HAP-1 (cell line): ENCODE results near the gene POLG2.
"Not testable (repeated sequence)": the region's sequence is repeated elsewhere in the genome, so short reads cannot be mapped to it uniquely, and the experiment has no call there.

ENCODE experiments used
- DNase-seq, 2 experiments: peaks; one replicate each; pipeline ENCODE4 v3.0.0-alpha.2; 2016 to 2020; ENCODE audit warnings: low spot score in 2 of 2
- H3K27me3 ChIP-seq: fragments of 250-450 bp; sonication (Bioruptor Pico); 2 replicates; pipeline ENCODE4 v1.5.1; 2020; ENCODE audit warnings: low read depth, mild to moderate bottlenecking, moderate library complexity
- H3K36me3 ChIP-seq: fragments of 250-450 bp; sonication (Bioruptor Pico); replicated peaks from 2 replicates; pipeline ENCODE4 v1.5.1; 2020; ENCODE audit warnings: mild to moderate bottlenecking
- H3K4me1 ChIP-seq: fragments of 250-450 bp; sonication (Bioruptor Pico); 2 replicates; pipeline ENCODE4 v1.5.1; 2020; ENCODE audit warnings: mild to moderate bottlenecking
- H3K4me3 ChIP-seq: fragments of 250-450 bp; sonication (Bioruptor Pico); 2 replicates; pipeline ENCODE4 v1.5.1; 2020; ENCODE audit warnings: mild to moderate bottlenecking, moderate library complexity
- H3K9me3 ChIP-seq: fragments of 250-450 bp; sonication (Bioruptor Pico); 2 replicates; pipeline ENCODE4 v1.5.1; 2020; ENCODE audit warnings: mild to moderate bottlenecking, moderate library complexity
- in situ Hi-C: fragments of 300-500 bp; cut with MboI; formaldehyde crosslinking; loops from 3 replicates; pipeline ENCODE4 v1.14.3; 2020; ENCODE audit warnings: low sequenced_read_pairs, inconsistent platforms, mixed read lengths

POLG2 gene

DNA sequence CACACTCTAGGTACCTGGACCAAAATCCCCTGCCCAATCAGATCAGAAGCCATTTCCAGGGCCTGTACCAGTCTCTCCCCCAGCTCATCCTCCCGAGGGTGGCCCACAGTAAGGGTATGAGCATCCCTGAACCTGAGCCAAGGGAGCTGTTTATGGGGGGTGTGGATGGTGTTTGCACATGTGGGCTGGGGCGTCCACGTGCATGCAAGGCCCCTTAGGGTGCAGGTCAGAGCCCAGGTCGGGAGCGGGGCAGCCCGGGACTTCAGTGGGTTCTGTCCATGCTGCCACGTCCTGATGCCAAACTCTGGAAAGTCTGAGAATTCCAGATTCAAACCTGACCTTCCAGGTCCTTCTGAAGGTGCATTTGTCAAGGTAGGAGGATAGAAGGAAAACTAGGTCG, 38.1 kb downstream of the POLG2 start:
- Histone ChIP-seq H3K4me3 (no peak overlapping the region), H3K4me1 (no peaks in the 10 kb centered on the region), H3K36me3 (no peaks in the 10 kb centered on the region), H3K9me3 (no peaks in the 10 kb centered on the region), H3K27me3 (no peaks in the 10 kb centered on the region)
- in situ Hi-C loops: no loop called here
- DNase-seq: no peak

- H3K9me3 ChIP-seq: no peaks in the 10 kb centered on the region
- H3K36me3 ChIP-seq: no peaks in the 10 kb centered on the region
- H3K4me3 ChIP-seq: no peak overlapping the region
- no peaks in the 10 kb centered on the region for H3K27me3 ChIP-seq
- DNase-seq: no peak
- in situ Hi-C loops: no loop called here
- no peaks in the 10 kb centered on the region for H3K4me1 ChIP-seq
Measured at GRCh38 chr17:64457156-64457555, 39.7 kb downstream of the POLG2 start.

DNA sequence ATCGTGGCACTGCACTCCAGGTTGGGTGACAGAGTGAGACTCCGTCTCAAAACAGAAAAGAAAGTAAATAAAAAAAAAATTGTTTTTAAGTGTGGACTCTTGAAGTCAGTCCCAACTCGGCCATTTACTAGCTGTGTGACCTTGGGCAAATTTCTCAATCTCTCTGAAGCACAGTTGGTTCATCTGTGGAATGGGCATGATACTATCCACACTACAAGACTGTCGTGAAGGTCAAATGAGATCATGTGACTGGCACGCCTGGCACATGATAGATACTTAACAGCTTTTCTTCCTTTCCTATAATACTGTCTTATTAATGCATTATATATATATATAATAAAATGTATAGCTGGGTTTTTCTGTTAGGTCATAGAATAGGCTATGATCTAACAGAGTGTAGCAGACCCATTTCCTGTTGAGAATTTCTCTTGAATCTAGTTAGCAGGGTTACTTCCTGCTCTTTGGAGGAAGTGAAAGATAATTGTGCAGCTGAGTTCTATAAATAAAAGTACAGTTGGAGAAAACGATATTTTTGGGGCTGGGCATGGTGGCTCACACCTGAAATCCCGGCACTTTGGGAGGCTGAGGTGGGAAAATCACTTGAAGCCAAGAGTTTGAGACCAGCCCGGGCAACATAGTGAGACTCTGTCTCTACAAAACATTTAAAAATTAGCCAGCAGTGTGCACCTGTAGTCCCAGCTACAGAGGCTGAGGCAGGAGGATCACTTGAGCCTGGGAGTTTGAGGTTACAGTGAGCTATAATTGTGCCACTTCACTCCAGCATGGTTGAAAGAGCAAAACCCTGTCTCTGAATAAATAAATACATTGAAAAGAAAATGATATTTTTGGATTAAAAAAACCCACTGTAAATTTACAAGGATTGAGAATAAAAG, 40.6 kb downstream of the POLG2 start:
- in situ Hi-C loops: no loop called here
- H3K9me3 ChIP-seq: no peaks in the 10 kb centered on the region
- no peaks in the 10 kb centered on the region for H3K4me1 ChIP-seq
- no peak overlapping the region for H3K4me3 ChIP-seq
- H3K27me3 ChIP-seq: no peaks in the 10 kb centered on the region
- no peaks in the 10 kb centered on the region for H3K36me3 ChIP-seq
- DNase-seq: no peak

GRCh38 chr17:64449545-64449944, 47.3 kb downstream of the POLG2 start:
- in situ Hi-C loops: no loop called here
- H3K4me3 ChIP-seq: no peak overlapping the region
- H3K36me3 ChIP-seq: no peaks in the 10 kb centered on the region

GRCh38 chr17:64448665-64449512, 48.0 kb downstream of the POLG2 start, which contains the start of gene MILR1:
MILR1 (plus strand) TSS chr17:64449115; CDS start chr17:64449169, 54 bp downstream.
- DNase-seq: no peak
- in situ Hi-C loops: no loop called here
- H3K27me3 ChIP-seq: no peaks in the 10 kb centered on the region
- no peaks in the 10 kb centered on the region for H3K4me1 ChIP-seq
- H3K9me3 ChIP-seq: no peaks in the 10 kb centered on the region
- H3K4me3 ChIP-seq: no peak within 1 kb of the TSS
- no peaks in the 10 kb centered on the region for H3K36me3 ChIP-seq

More at GRCh38 chr17:64449545-64449944, 47.3 kb downstream of the POLG2 start:
- DNase-seq: no peak
- no peaks in the 10 kb centered on the region for H3K4me1 ChIP-seq
- H3K9me3 ChIP-seq: no peaks in the 10 kb centered on the region
- no peaks in the 10 kb centered on the region for H3K27me3 ChIP-seq

- H3K27me3 ChIP-seq: no peaks in the 10 kb centered on the region
- H3K4me1 ChIP-seq: no peaks in the 10 kb centered on the region
- in situ Hi-C loops: no loop called here
- DNase-seq: no peak
- H3K36me3 ChIP-seq: no peaks in the 10 kb centered on the region
- no peaks in the 10 kb centered on the region for H3K9me3 ChIP-seq
- H3K4me3 ChIP-seq: no peak overlapping the region
Measured at GRCh38 chr17:64447526-64447925, 49.3 kb downstream of the POLG2 start.

- H3K4me3 ChIP-seq: no peak overlapping the region
- in situ Hi-C loops: no loop called here
- peaks cover 13% of the 10 kb centered on the region for H3K9me3 ChIP-seq
- DNase-seq: no peak
- H3K36me3 ChIP-seq: no peaks in the 10 kb centered on the region
- no peaks in the 10 kb centered on the region for H3K27me3 ChIP-seq
- H3K4me1 ChIP-seq: no peaks in the 10 kb centered on the region
Measured at GRCh38 chr17:64443086-64443760, 53.6 kb downstream of the POLG2 start.

DNA sequence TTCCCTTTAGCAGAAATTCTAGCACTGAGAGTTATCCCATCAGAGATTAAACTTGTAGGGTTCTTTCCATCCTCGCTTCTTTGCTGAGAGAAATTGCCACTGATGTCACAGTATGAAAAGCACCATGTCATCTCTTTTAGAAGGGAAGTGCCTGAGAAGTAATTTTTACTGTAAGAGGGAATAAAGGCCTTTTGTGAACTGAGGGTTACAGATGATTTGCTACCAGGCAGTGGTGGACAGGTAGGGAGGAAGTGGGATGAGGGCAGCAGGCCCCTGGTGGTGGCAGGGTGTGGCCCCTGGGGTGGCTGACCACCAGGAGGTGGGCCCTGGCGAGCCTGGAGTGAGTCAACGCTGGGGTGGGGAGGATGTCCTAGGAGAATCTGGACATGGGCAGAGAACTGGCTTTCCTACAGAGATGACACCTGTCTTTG, 54.3 kb downstream of the POLG2 start:
- H3K4me3 ChIP-seq: no peak overlapping the region
- no peaks in the 10 kb centered on the region for H3K27me3 ChIP-seq
- DNase-seq: no peak
- in situ Hi-C loops: no loop called here
- H3K4me1 ChIP-seq: no peaks in the 10 kb centered on the region
- H3K9me3 ChIP-seq: peaks cover 18% of the 10 kb centered on the region
- no peaks in the 10 kb centered on the region for H3K36me3 ChIP-seq

DNA sequence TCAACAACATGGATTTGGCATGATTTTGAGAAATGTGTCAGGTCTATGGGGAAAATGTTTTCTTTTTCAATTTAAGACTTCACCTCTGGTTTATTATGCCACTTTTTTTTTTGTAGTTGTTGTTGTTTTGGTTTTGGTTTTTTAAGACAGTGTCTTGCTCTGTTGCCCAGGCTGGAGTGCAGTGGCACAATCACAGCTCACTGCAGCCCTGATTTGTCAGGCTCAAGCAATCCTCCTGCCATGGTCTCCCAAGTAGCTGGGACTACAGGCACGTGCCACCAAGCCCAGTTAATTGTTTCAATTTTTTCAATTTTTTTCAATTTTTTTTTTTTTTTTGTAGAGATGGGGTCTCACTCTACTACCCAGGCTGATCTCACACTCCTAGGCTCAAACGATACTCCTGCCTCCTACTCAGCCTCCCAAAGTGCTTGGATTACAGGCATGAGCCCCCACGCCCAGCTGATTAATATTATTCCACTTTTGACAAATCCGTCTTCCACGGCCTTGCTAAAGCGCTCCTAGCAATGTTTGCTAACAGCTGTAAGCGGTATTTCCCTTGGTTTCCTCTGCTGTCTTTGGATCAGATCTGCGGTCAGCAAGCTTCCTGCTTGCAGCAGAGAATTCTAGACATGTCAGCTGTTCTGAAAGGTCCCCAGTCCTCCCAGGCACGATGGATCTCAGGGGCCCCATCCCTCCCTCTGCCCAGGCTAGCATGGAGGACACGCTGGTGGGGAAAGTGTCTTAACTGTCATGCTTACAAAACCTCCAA, 54.9 kb downstream of the POLG2 start:
- in situ Hi-C loops: no loop called here

DNA sequence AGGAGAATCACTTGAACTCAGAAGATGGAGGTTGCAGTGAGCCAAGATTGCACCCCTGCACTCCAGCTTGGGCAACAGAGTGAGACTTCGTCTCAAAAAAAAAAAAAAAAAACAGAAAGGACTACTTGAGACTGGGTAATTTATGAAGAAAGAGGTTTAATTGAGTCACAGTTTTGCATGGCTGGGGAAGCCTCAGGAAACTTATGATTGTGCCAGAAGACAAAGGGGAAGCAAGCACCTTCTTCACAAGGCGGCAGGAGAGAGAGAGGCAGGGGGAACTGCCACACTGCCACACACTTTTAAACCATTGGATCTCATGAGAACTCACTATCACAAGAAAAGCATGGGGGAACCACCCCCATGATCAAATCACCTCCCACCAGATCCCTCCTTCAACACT, 56.9 kb downstream of the POLG2 start:
- Histone ChIP-seq H3K4me1 (no peaks in the 10 kb centered on the region), H3K36me3 (no peaks in the 10 kb centered on the region)

More for the DNA sequence above, 54.9 kb downstream of the POLG2 start:
- Histone ChIP-seq H3K4me3 (no peak overlapping the region), H3K4me1 (no peaks in the 10 kb centered on the region), H3K27me3 (no peaks in the 10 kb centered on the region), H3K36me3 (no peaks in the 10 kb centered on the region), H3K9me3 (peaks cover 24% of the 10 kb centered on the region)
- DNase-seq: no peak

DNA sequence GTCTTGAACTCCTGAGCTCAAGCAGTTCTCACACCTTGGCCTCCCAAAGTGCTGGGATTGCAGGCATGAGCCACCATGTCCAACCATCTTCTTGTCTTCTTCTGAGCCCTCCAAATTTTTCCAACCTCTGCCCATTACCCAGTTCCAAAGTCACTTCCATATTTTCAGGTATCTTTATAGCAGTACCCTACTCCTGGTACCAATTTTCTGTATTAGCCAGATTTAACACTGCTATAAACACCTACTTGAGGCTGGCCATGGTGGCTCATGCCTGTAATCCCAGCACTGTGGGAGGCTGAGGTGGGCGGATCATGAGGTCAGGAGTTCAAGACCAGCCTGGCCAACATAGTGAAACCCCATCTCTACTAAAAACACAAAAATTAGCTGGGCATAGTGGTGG, 57.3 kb downstream of the POLG2 start:
- H3K27me3 ChIP-seq, DNase-seq, H3K4me3 ChIP-seq, H3K36me3 ChIP-seq, in situ Hi-C loops, H3K4me1 ChIP-seq: not testable (repeated sequence)
- H3K9me3 ChIP-seq: peaks cover 25% of the 10 kb centered on the region

More for the DNA sequence above, 56.9 kb downstream of the POLG2 start:
- Histone ChIP-seq H3K4me3 (no peak overlapping the region), H3K27me3 (no peaks in the 10 kb centered on the region), H3K9me3 (peaks cover 25% of the 10 kb centered on the region)
- in situ Hi-C loops: no loop called here
- no peak for DNase-seq

DNA sequence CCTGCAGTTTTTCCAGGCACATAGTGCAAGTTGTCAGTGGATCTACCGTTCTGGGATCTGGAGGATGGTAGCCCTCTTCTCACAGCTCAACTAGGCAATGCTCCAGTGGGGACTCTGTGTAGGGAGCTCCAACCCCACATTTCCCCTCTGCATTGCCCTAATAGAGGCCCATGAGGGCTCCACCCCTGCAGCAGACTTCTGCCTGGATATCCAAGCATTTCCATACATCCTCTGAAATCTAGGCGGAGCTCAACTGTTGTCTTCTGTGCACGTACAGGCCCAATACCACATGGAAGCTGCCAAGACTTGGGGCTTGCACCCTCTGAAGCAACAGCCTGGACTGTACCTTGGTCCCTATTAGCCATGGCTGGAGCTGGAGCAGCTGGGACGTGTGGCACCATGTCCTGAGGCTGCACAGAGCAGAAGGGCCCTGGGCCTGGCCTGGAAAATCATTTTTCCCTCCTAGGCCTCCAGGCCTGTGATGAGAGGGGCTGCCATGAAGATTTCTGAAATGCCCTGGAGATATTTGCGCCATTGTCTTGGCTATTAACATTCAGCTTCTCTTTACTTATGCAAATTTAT, 58.8 kb downstream of the POLG2 start:
- H3K9me3 ChIP-seq: peaks cover 25% of the 10 kb centered on the region
- no peaks in the 10 kb centered on the region for H3K36me3 ChIP-seq
- DNase-seq: no peak
- no peak overlapping the region for H3K4me3 ChIP-seq
- in situ Hi-C loops: no loop called here
- H3K27me3 ChIP-seq: no peaks in the 10 kb centered on the region
- H3K4me1 ChIP-seq: no peaks in the 10 kb centered on the region

DNA sequence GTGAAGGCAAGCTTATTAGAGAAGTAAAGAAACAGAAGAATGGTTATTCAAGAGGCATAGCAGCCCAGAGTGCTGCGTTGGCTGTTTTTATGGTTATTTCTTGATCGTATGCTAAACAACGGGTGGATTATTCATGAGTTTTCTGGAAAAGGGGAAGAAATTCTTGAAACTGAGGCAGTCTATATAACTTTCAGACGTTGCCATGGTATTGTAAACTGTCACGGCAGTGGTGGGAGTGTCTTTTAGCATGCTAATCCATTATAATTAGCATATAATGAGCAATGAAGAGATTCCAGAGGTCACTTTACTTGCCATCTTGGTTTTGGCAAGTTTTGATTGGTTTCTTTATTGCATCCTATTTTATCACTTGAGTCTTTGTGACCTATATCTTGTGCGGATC, 65.3 kb downstream of the POLG2 start:
- Histone ChIP-seq H3K4me1 (peaks cover 5% of the 10 kb centered on the region), H3K9me3 (no peaks in the 10 kb centered on the region), H3K4me3 (no peak overlapping the region), H3K27me3 (no peaks in the 10 kb centered on the region), H3K36me3 (no peaks in the 10 kb centered on the region)
- in situ Hi-C loops: no loop called here
- no peak for DNase-seq
